Measurements from ENCODE around the gene TMPRSS3. TPM values are rescaled to one million over a fixed set of nuclear protein-coding genes. Genes with fewer than 3 reads are reported as not detected.

TMPRSS3 gene
- total and polyA plus RNA-seq, 2 of the 13 experiments (the other 11 are each of a cell fraction or from before 2014, with no cell fraction given) = 2.8 to 16.9 TPM

DNA sequence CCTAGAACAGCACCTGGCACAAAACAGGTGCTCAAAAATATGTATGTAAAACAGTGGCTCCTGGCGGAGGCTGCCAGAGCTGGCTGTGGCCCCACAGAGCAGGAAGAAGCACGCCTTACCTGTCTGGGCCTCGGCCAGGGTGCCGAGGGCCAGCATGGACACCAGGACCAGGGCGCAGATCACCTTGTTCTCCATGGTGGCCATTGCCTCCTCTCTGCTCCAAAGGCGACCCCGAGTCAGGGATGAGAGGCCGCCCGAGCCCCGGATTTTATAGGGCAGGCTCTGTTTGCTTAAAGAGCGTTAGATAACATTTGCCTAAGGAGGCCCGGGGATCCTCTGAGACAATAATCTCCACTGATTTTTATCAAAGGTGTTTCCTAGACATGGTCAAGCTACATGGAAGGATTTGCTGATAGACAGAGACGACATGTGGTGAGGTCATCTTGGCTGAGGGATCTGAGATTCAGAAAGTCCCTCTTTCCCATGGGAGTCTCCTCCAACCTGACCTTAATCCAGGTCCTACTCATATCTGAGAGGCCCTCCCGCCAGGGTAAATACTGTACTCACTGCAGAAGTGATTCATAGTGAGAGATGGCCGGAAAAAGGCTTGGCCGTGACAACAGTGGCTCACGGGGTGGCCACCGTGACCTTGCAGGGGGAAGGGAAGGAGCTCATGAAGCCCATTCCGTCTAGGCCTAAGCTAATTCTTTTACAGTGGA lies 29.4 kb downstream of the TMPRSS3 start, which contains the start of gene TFF1 (continued):
- peak; percentile 36; the same call in 1 of the 2 replicates for TF ChIP-seq ELF3 (CRISPR knock-in tag; IDR thresholded peaks at IDR 0.05)
- no peak for TF ChIP-seq ISL2 (CRISPR knock-in tag; IDR thresholded peaks at IDR 0.05)
- TF ChIP-seq ZNF225 (CRISPR knock-in tag; IDR thresholded peaks at IDR 0.05) = no peak
- TF ChIP-seq, protein P1, sequence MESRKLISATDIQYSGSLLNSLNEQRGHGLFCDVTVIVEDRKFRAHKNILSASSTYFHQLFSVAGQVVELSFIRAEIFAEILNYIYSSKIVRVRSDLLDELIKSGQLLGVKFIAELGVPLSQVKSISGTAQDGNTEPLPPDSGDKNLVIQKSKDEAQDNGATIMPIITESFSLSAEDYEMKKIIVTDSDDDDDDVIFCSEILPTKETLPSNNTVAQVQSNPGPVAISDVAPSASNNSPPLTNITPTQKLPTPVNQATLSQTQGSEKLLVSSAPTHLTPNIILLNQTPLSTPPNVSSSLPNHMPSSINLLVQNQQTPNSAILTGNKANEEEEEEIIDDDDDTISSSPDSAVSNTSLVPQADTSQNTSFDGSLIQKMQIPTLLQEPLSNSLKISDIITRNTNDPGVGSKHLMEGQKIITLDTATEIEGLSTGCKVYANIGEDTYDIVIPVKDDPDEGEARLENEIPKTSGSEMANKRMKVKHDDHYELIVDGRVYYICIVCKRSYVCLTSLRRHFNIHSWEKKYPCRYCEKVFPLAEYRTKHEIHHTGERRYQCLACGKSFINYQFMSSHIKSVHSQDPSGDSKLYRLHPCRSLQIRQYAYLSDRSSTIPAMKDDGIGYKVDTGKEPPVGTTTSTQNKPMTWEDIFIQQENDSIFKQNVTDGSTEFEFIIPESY (CRISPR knock-in tag; IDR thresholded peaks at IDR 0.05) = no peak
- peak; percentile 32; the same call in 1 of the 2 replicates for TF ChIP-seq SAP130 (CRISPR knock-in tag; IDR thresholded peaks at IDR 0.05; ENCODE audit: low read depth)
- TF ChIP-seq, protein P2, sequence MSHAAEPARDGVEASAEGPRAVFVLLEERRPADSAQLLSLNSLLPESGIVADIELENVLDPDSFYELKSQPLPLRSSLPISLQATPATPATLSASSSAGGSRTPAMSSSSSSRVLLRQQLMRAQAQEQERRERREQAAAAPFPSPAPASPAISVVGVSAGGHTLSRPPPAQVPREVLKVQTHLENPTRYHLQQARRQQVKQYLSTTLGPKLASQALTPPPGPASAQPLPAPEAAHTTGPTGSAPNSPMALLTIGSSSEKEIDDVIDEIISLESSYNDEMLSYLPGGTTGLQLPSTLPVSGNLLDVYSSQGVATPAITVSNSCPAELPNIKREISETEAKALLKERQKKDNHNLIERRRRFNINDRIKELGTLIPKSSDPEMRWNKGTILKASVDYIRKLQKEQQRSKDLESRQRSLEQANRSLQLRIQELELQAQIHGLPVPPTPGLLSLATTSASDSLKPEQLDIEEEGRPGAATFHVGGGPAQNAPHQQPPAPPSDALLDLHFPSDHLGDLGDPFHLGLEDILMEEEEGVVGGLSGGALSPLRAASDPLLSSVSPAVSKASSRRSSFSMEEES (CRISPR knock-in tag; IDR thresholded peaks at IDR 0.05) = peak; percentile 59; the same call in 1 of the 2 replicates
- no peak for TF ChIP-seq ZNF777 (CRISPR knock-in tag; IDR thresholded peaks at IDR 0.05)
- TF ChIP-seq DR1 (CRISPR knock-in tag; IDR thresholded peaks at IDR 0.05) = no peak
- no peak for TF ChIP-seq ZNF207 (IDR thresholded peaks at IDR 0.05; ENCODE audit: borderline replicate concordance)
- no peak for TF ChIP-seq TARDBP (CRISPR knock-in tag; IDR thresholded peaks at IDR 0.05)
- TF ChIP-seq, protein P3, sequence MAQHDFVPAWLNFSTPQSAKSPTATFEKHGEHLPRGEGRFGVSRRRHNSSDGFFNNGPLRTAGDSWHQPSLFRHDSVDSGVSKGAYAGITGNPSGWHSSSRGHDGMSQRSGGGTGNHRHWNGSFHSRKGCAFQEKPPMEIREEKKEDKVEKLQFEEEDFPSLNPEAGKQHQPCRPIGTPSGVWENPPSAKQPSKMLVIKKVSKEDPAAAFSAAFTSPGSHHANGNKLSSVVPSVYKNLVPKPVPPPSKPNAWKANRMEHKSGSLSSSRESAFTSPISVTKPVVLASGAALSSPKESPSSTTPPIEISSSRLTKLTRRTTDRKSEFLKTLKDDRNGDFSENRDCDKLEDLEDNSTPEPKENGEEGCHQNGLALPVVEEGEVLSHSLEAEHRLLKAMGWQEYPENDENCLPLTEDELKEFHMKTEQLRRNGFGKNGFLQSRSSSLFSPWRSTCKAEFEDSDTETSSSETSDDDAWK (CRISPR knock-in tag; IDR thresholded peaks at IDR 0.05) = no peak
- TF ChIP-seq, protein P4, sequence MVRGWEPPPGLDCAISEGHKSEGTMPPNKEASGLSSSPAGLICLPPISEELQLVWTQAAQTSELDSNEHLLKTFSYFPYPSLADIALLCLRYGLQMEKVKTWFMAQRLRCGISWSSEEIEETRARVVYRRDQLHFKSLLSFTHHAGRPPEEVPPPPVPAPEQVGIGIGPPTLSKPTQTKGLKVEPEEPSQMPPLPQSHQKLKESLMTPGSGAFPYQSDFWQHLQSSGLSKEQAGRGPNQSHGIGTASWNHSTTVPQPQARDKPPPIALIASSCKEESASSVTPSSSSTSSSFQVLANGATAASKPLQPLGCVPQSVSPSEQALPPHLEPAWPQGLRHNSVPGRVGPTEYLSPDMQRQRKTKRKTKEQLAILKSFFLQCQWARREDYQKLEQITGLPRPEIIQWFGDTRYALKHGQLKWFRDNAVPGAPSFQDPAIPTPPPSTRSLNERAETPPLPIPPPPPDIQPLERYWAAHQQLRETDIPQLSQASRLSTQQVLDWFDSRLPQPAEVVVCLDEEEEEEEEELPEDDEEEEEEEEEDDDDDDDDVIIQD (CRISPR knock-in tag; IDR thresholded peaks at IDR 0.05; ENCODE audit: low read depth) = 0 out of 2 replicates have a peak, but pooled peaks have one; percentile 35
- TF ChIP-seq FOSL1 (CRISPR knock-in tag; IDR thresholded peaks at IDR 0.05; ENCODE audit: borderline replicate concordance) = 0 out of 2 replicates have a peak, but pooled peaks have one; percentile 42
- 0 out of 2 replicates have a peak, but pooled peaks have one; percentile 27 for TF ChIP-seq PHF21A (CRISPR knock-in tag; IDR thresholded peaks at IDR 0.05)
- no peak for TF ChIP-seq ARNT (IDR thresholded peaks at IDR 0.05)
- no peak for TF ChIP-seq EZH2 (conservative IDR thresholded peaks at IDR 0.05; ENCODE audit: low read depth, low read length)
- no peak for TF ChIP-seq ZNF75D (CRISPR knock-in tag; IDR thresholded peaks at IDR 0.05; ENCODE audit: borderline replicate concordance)
- TF ChIP-seq, protein P5, sequence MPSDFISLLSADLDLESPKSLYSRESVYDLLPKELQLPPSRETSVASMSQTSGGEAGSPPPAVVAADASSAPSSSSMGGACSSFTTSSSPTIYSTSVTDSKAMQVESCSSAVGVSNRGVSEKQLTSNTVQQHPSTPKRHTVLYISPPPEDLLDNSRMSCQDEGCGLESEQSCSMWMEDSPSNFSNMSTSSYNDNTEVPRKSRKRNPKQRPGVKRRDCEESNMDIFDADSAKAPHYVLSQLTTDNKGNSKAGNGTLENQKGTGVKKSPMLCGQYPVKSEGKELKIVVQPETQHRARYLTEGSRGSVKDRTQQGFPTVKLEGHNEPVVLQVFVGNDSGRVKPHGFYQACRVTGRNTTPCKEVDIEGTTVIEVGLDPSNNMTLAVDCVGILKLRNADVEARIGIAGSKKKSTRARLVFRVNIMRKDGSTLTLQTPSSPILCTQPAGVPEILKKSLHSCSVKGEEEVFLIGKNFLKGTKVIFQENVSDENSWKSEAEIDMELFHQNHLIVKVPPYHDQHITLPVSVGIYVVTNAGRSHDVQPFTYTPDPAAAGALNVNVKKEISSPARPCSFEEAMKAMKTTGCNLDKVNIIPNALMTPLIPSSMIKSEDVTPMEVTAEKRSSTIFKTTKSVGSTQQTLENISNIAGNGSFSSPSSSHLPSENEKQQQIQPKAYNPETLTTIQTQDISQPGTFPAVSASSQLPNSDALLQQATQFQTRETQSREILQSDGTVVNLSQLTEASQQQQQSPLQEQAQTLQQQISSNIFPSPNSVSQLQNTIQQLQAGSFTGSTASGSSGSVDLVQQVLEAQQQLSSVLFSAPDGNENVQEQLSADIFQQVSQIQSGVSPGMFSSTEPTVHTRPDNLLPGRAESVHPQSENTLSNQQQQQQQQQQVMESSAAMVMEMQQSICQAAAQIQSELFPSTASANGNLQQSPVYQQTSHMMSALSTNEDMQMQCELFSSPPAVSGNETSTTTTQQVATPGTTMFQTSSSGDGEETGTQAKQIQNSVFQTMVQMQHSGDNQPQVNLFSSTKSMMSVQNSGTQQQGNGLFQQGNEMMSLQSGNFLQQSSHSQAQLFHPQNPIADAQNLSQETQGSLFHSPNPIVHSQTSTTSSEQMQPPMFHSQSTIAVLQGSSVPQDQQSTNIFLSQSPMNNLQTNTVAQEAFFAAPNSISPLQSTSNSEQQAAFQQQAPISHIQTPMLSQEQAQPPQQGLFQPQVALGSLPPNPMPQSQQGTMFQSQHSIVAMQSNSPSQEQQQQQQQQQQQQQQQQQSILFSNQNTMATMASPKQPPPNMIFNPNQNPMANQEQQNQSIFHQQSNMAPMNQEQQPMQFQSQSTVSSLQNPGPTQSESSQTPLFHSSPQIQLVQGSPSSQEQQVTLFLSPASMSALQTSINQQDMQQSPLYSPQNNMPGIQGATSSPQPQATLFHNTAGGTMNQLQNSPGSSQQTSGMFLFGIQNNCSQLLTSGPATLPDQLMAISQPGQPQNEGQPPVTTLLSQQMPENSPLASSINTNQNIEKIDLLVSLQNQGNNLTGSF (CRISPR knock-in tag; IDR thresholded peaks at IDR 0.05) = no peak

Measured in HepG2 (cell line).